Measurements from ENCODE around the gene FLT3. TPM values are rescaled to one million over a fixed set of nuclear protein-coding genes. Genes with fewer than 3 reads are reported as not detected.

Gene FLT3
- total and polyA plus RNA-seq, 2 donors (not counting 1 experiment from before 2014, with no cell fraction given) = 0.13 to 0.42 TPM

GRCh38 chr13:28128926-28129325 is 28.6 kb upstream of the FLT3 start:
- H3K4me1 Mint-ChIP-seq = peaks cover 9% of the 10 kb centered on the region
- no peaks in the 10 kb centered on the region for H3K9me3 Mint-ChIP-seq (ENCODE audit: insufficient read depth)
- intact Hi-C loops (cut with micrococcal nuclease) = no loop called here
- Histone ChIP-seq H3K4me1 (ENCODE audit: control insufficient read depth in 2 of 2, insufficient read depth in 2 of 2, low read length in 2 of 2) (no peaks in the 10 kb centered on the region), H3K4me2 (replicated peaks; ENCODE audit: low read depth, low read length, poor library complexity, severe bottlenecking) (no peak overlapping the region), H2AFZ (ENCODE audit: insufficient read depth, low read depth, low read length, poor library complexity, severe bottlenecking) (no peak overlapping the region), H3K27ac (ENCODE audit: low read length in 2 of 2) (no peak overlapping the region), H3K79me2 (ENCODE audit: control insufficient read depth, insufficient read depth, low read length) (no peaks in the 10 kb centered on the region), H4K20me1 (ENCODE audit: control insufficient read depth, insufficient read depth, low read length, poor library complexity, severe bottlenecking) (no peaks in the 10 kb centered on the region), H3K27me3 (replicated peaks in 1 of 4; ENCODE audit: control extremely low read depth in 1 of 4, control insufficient read depth in 3 of 4, insufficient read depth in 4 of 4, low read length in 3 of 4) (no peaks in the 10 kb centered on the region), H3K36me3 (replicated peaks in 1 of 2; ENCODE audit: control extremely low read depth in 1 of 2, control insufficient read depth in 1 of 2, extremely low read depth in 1 of 2, insufficient read depth in 2 of 2, low read length in 1 of 2) (no peaks in the 10 kb centered on the region), H3K9me3 (ENCODE audit: control extremely low read depth in 1 of 3, control insufficient read depth in 2 of 3, insufficient read depth in 1 of 3, low read length in 2 of 3) (no peaks in the 10 kb centered on the region), H3K4me3 (ENCODE audit: control extremely low read depth in 1 of 5, extremely low read depth in 1 of 5, insufficient read depth in 1 of 5, low read depth in 2 of 5, low read length in 4 of 5) (no peak overlapping the region), H3K9ac (ENCODE audit: low read length) (no peak overlapping the region)
- no peak for ATAC-seq (ENCODE audit: low read depth)
- no peak for TF ChIP-seq CTCF (IDR thresholded peaks at IDR 0.05)
- H3K4me3 Mint-ChIP-seq = no peak overlapping the region
- DNase-seq = no peak
- CTCF ChIA-PET = no interaction called here
- POLR2A ChIA-PET = interaction anchor here (1.0 kb wide), 1 partner anchor 10 kb away, joined by 3 read pairs; the partner anchor contains the start of gene PAN3
- no peaks in the 10 kb centered on the region for H3K27me3 Mint-ChIP-seq
- H3K27ac Mint-ChIP-seq = no peak overlapping the region

- no peaks in the 10 kb centered on the region for H3K27me3 ChIP-seq (replicated peaks in 1 of 4; ENCODE audit: control extremely low read depth in 1 of 4, control insufficient read depth in 3 of 4, insufficient read depth in 4 of 4, low read length in 3 of 4)
- no peak overlapping the region for H3K27ac ChIP-seq (ENCODE audit: low read length in 2 of 2)
- DNase-seq (no peak), ATAC-seq (ENCODE audit: low read depth) (no peak)
- TF ChIP-seq CTCF (IDR thresholded peaks at IDR 0.05) (no peak), EZH2 (IDR thresholded peaks at IDR 0.05; ENCODE audit: borderline replicate concordance, insufficient read depth, low read depth, low read length, poor library complexity, severe bottlenecking) (no peak)
- no peaks in the 10 kb centered on the region for H3K4me1 ChIP-seq (ENCODE audit: control insufficient read depth in 2 of 2, insufficient read depth in 2 of 2, low read length in 2 of 2)
- no peak overlapping the region for H3K9ac ChIP-seq (ENCODE audit: low read length)
- H3K79me2 ChIP-seq (ENCODE audit: control insufficient read depth, insufficient read depth, low read length) = no peaks in the 10 kb centered on the region
- no peak overlapping the region for H3K4me3 ChIP-seq (ENCODE audit: control extremely low read depth in 1 of 5, extremely low read depth in 1 of 5, insufficient read depth in 1 of 5, low read depth in 2 of 5, low read length in 4 of 5)
- H3K9me3 Mint-ChIP-seq (ENCODE audit: insufficient read depth) = no peaks in the 10 kb centered on the region
- no peaks in the 10 kb centered on the region for H4K20me1 ChIP-seq (ENCODE audit: control insufficient read depth, insufficient read depth, low read length, poor library complexity, severe bottlenecking)
- no peak overlapping the region for H2AFZ ChIP-seq (ENCODE audit: insufficient read depth, low read depth, low read length, poor library complexity, severe bottlenecking)
- H3K9me3 ChIP-seq (ENCODE audit: control extremely low read depth in 1 of 3, control insufficient read depth in 2 of 3, insufficient read depth in 1 of 3, low read length in 2 of 3) = no peaks in the 10 kb centered on the region
- H3K4me3 Mint-ChIP-seq = no peak overlapping the region
- intact Hi-C loops (cut with micrococcal nuclease) = no loop called here
- H3K4me1 Mint-ChIP-seq = peaks cover 9% of the 10 kb centered on the region
- H3K36me3 ChIP-seq (replicated peaks in 1 of 2; ENCODE audit: control extremely low read depth in 1 of 2, control insufficient read depth in 1 of 2, extremely low read depth in 1 of 2, insufficient read depth in 2 of 2, low read length in 1 of 2) = no peaks in the 10 kb centered on the region
- ChIA-PET POLR2A (no interaction called here), CTCF (no interaction called here)
- no peak overlapping the region for H3K4me2 ChIP-seq (replicated peaks; ENCODE audit: low read depth, low read length, poor library complexity, severe bottlenecking)
- H3K27ac Mint-ChIP-seq = no peak overlapping the region
- H3K27me3 Mint-ChIP-seq = no peaks in the 10 kb centered on the region
Measured at GRCh38 chr13:28128030-28128429, 27.7 kb upstream of the FLT3 start.
